Progenitor cell of endocrine pancreas (in vitro differentiated cells): Measurements from ENCODE around the gene HPS5. TPM values are rescaled to one million over a fixed set of nuclear protein-coding genes. Genes with fewer than 3 reads are reported as not detected.

Experiments
- DNase-seq: peaks from one replicate; pipeline ENCODE4 v3.0.0; 2021; ENCODE audit warnings: low spot score; ENCODE audit not compliant: unreplicated experiment
- H3K27ac Mint-ChIP-seq: 2 replicates; pipeline ENCODE4 v1.8.0; 2021; ENCODE audit warnings: mild to moderate bottlenecking, moderate library complexity, mixed read lengths
- H3K27me3 Mint-ChIP-seq: 2 replicates; pipeline ENCODE4 v1.8.0; 2021; ENCODE audit warnings: mixed read lengths
- H3K36me3 Mint-ChIP-seq: 2 replicates; pipeline ENCODE4 v1.8.0; 2022; ENCODE audit warnings: mixed read lengths; ENCODE audit not compliant: insufficient read depth
- H3K4me1 Mint-ChIP-seq: 2 replicates; pipeline ENCODE4 v1.8.0; 2021; ENCODE audit warnings: low read depth, mixed read lengths
- H3K4me3 Mint-ChIP-seq: 2 replicates; pipeline ENCODE4 v1.8.0; 2021; ENCODE audit warnings: low read depth, mild to moderate bottlenecking, moderate library complexity, mixed read lengths
- H3K9me3 Mint-ChIP-seq: 2 replicates; pipeline ENCODE4 v1.8.0; 2021; ENCODE audit warnings: low read depth, mixed read lengths
- total RNA-seq: library from RNA; stranded (reverse); gene quantifications from 2 replicates; pipeline ENCODE4 v1.2.1, GENCODE V29; 2021
- TF ChIP-seq, protein P1 (sequence below): fragments of 200-600 bp; sonication (generic); IDR thresholded peaks from one replicate; pipeline ENCODE4 v1.5.0; 2021; ENCODE audit warnings: antibody characterized with exemption, mild to moderate bottlenecking; ENCODE audit not compliant: unreplicated experiment

The HPS5 gene
- total RNA-seq, 1 donor from 2014 or later: 17.6 TPM

DNA sequence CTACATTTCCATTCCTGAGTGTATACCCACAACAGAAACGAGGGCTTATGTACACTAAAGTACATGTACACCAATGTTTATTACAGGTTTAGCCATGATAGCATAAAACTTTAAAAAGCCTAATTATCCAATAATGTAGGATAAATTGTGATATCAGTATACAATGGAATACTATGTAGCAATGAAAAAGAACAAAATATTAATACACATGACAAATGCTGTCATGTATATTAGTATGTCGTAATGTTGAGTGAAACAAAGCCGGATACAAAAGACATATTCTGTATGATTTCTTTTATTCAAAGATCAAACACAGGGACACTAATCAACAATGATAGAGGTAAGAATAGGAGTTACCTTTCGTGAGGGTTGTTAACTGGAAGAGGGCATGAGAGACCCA is 88.0 kb downstream of the HPS5 start:
- no peaks in the 10 kb centered on the region for H3K4me1 Mint-ChIP-seq
- no peaks in the 10 kb centered on the region for H3K9me3 Mint-ChIP-seq
- H3K36me3 Mint-ChIP-seq: no peaks in the 10 kb centered on the region
- no peak overlapping the region for H3K27ac Mint-ChIP-seq
- H3K27me3 Mint-ChIP-seq: peaks cover 9% of the 10 kb centered on the region
- no peak overlapping the region for H3K4me3 Mint-ChIP-seq
- TF ChIP-seq, protein P1, sequence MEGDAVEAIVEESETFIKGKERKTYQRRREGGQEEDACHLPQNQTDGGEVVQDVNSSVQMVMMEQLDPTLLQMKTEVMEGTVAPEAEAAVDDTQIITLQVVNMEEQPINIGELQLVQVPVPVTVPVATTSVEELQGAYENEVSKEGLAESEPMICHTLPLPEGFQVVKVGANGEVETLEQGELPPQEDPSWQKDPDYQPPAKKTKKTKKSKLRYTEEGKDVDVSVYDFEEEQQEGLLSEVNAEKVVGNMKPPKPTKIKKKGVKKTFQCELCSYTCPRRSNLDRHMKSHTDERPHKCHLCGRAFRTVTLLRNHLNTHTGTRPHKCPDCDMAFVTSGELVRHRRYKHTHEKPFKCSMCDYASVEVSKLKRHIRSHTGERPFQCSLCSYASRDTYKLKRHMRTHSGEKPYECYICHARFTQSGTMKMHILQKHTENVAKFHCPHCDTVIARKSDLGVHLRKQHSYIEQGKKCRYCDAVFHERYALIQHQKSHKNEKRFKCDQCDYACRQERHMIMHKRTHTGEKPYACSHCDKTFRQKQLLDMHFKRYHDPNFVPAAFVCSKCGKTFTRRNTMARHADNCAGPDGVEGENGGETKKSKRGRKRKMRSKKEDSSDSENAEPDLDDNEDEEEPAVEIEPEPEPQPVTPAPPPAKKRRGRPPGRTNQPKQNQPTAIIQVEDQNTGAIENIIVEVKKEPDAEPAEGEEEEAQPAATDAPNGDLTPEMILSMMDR: no peak
- DNase-seq: no peak

DNA sequence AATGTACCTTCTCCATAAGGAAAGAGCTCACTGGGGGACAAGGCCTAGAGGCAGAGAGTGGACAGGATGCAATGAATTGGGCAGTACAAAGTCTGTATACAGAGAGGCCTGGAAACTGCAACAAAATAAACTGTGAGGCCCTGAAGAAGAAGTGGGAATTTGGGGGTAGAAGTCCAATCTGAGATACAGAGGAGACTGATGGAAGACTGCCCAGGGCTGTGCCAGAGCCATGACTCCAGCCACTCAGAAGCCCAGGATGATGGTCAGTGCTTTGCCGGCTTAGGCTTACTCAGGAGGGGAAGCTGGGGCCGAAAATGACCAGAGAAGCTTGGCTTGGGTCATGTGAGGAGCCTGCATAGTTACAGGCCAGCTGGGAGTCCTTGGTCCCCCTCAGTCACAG is 91.1 kb downstream of the HPS5 start:
- TF ChIP-seq, protein P1: no peak
- H3K36me3 Mint-ChIP-seq: no peaks in the 10 kb centered on the region
- peaks cover 5% of the 10 kb centered on the region for H3K27me3 Mint-ChIP-seq

DNA sequence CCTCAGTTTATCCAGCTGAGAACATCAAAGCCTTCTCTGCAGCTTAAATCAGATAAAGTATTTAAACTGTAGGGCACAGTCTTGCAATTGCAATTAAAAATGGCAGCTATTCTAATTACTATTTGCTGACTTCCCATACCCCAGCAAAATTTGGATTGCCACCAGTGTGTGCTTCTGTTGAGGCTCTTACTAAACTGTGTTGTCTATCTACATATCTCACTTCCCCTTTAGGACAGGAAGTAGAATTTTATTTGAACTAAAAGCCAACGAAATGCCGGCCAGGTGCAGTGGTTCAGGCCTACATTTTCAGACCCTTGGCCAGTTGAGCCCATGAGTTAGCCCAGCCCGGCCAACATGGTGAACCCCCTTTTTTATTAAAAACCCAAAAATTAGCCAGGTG is 92.4 kb downstream of the HPS5 start:
- TF ChIP-seq, protein P1: no peak
- no peak for DNase-seq
- peaks cover 3% of the 10 kb centered on the region for H3K9me3 Mint-ChIP-seq
- no peaks in the 10 kb centered on the region for H3K36me3 Mint-ChIP-seq
- no peak overlapping the region for H3K4me3 Mint-ChIP-seq
- H3K27me3 Mint-ChIP-seq: peaks cover 3% of the 10 kb centered on the region
- no peaks in the 10 kb centered on the region for H3K4me1 Mint-ChIP-seq
- no peak overlapping the region for H3K27ac Mint-ChIP-seq

More for the DNA sequence above, 91.1 kb downstream of the HPS5 start:
- Mint-ChIP-seq H3K4me3 (no peak overlapping the region), H3K9me3 (no peaks in the 10 kb centered on the region), H3K27ac (no peak overlapping the region), H3K4me1 (no peaks in the 10 kb centered on the region)
- DNase-seq: no peak

Other genes with a start within 250 kb of the HPS5 start
- 28.3 and 28.5 TPM in 2 replicates for gene SAAL1, start 216.1 kb downstream of the HPS5 start, total RNA-seq
- not detected in 2 replicates for gene MRGPRX3, start 189.6 kb downstream of the HPS5 start, total RNA-seq
- gene MRGPRX4, start 149.3 kb downstream of the HPS5 start, total RNA-seq: not detected in 2 replicates
- gene SAA4, start 85.3 kb downstream of the HPS5 start, total RNA-seq: not detected in 2 replicates
- not detected in 2 replicates for gene SAA2, start 73.5 kb downstream of the HPS5 start, total RNA-seq
- gene SAA1, start 55.9 kb downstream of the HPS5 start, total RNA-seq: not detected in 2 replicates
- 43.9 and 45.4 TPM in 2 replicates for gene GTF2H1, start 427 bp upstream of the HPS5 start, total RNA-seq
- 60.6 and 78.1 TPM in 2 replicates for gene LDHA, start 72.4 kb upstream of the HPS5 start, total RNA-seq
- 0.29 and 0.55 TPM in 2 replicates for gene LDHC, start 90.2 kb upstream of the HPS5 start, total RNA-seq
- not detected in 2 replicates for gene LDHAL6A, start 133.7 kb upstream of the HPS5 start, total RNA-seq
- 58.5 and 64.5 TPM in 2 replicates for gene TSG101, start 204.8 kb upstream of the HPS5 start, total RNA-seq